MCF 10A (cell line): ENCODE data around the gene SLC44A4. TPM values are rescaled to one million over a fixed set of nuclear protein-coding genes. Genes with fewer than 3 reads are reported as not detected.
A peak's percentile ranks its signal among the peaks of the same experiment; 100 is the strongest.

Source experiments
- BruUV-seq: library from RNA; stranded (reverse); fragments of 400-500 nt; replicated peaks from 2 replicates; lab custom pipeline; 2021; lab: Mats Ljungman, UMichigan
- CTCF ChIA-PET: fragments of 300-600 bp; sonication (Branson Sonifier 250); formaldehyde crosslinking; extraction: SDS; loops from one replicate; lab custom pipeline; 2021; ENCODE audit warnings: antibody characterized with exemption, inconsistent platforms; lab: Yijun Ruan, JAX
- POLR2A ChIA-PET: fragments of 300-600, 350-650 bp; sonication (Branson Sonifier 250); formaldehyde crosslinking; extraction: SDS; loops from one replicate; lab custom pipeline; 2020; ENCODE audit warnings: antibody characterized with exemption, inconsistent platforms; lab: Yijun Ruan, JAX
- DNase-seq: peaks from one replicate; pipeline ENCODE4 v3.0.0-alpha.2; 2018; ENCODE audit not compliant: unreplicated experiment
- H3K27ac Mint-ChIP-seq: one replicate; pipeline ENCODE4 v1.8.0; 2022; ENCODE audit warnings: mild to moderate bottlenecking, low read depth, mixed read lengths; ENCODE audit not compliant: unreplicated experiment
- H3K27me3 Mint-ChIP-seq: one replicate; pipeline ENCODE4 v1.8.0; 2022; ENCODE audit warnings: mixed read lengths; ENCODE audit not compliant: insufficient read depth, unreplicated experiment
- H3K36me3 Mint-ChIP-seq: one replicate; pipeline ENCODE4 v1.8.0; 2022; ENCODE audit warnings: mild to moderate bottlenecking, moderate library complexity, mixed read lengths; ENCODE audit not compliant: insufficient read depth, unreplicated experiment
- H3K4me1 Mint-ChIP-seq: one replicate; pipeline ENCODE4 v1.8.0; 2022; ENCODE audit warnings: mixed read lengths; ENCODE audit not compliant: insufficient read depth, unreplicated experiment
- H3K4me3 Mint-ChIP-seq: one replicate; pipeline ENCODE4 v1.8.0; 2022; ENCODE audit warnings: mild to moderate bottlenecking, moderate library complexity, mixed read lengths; ENCODE audit not compliant: unreplicated experiment
- H3K9me3 Mint-ChIP-seq: one replicate; pipeline ENCODE4 v1.8.0; 2022; ENCODE audit warnings: mixed read lengths; ENCODE audit not compliant: unreplicated experiment
- CTCF ChIP-seq: fragments of 200-600 bp; IDR thresholded peaks from one replicate; pipeline ENCODE4 v1.8.0; 2022; ENCODE audit warnings: antibody characterized with exemption, mild to moderate bottlenecking; ENCODE audit not compliant: unreplicated experiment
- intact Hi-C: fragments of 100-400 bp; cut with micrococcal nuclease; formaldehyde crosslinking; loops from 2 replicates; pipeline ENCODE4 v1.14.1; 2022
- total RNA-seq: library from RNA; stranded (reverse); gene quantifications from 2 replicates; pipeline ENCODE4 v1.2.3, GENCODE V29; 2022

Gene SLC44A4
- total RNA-seq, 1 experiment from 2014 or later: not detected

DNA sequence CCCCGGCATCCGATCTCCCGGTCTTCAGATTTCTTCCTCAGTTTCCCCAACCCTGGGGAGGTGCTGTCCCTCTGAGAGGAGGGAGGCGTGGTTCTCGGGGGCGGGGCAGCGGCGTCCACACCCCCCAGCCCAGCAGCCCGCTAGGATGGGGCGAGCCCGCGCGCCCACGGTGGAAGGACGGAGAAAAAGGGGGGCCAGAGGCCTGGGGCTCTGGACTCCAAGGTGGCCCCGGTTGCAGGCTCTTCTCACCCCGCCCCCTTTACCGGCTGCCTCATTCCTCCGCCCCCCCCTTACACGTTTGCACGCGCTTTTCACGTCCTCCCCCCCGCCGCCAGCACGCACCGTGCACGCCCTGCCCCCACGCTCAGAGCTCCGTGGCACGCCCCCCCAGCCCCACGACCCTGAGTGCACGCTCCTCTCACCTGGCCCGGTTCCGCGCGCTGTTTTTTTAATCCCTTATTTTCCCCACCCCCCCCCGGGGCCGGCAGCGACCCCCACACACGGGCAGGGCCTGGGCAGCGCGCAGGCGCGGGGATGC, 22.7 kb upstream of the SLC44A4 start:
- ChIA-PET CTCF (no interaction called here), POLR2A (interaction anchor here (1.2 to 2.2 kb wide), 7 partner anchors 21 to 198 kb away, joined by 3 to 9 read pairs (median 5); partner anchors contain the start of genes ABHD16A, DXO and LSM2)
- BruUV-seq: no TSS peak
- intact Hi-C loops: no loop called here
- H3K4me3 Mint-ChIP-seq: peak overlapping the region; percentile 67
- no peak for TF ChIP-seq CTCF
- H3K9me3 Mint-ChIP-seq: no peaks in the 10 kb centered on the region
- peak overlapping the region; percentile 33 for H3K27ac Mint-ChIP-seq
- peak; percentile 33 for DNase-seq
- peaks cover 15% of the 10 kb centered on the region for H3K36me3 Mint-ChIP-seq
- H3K4me1 Mint-ChIP-seq: peaks cover 24% of the 10 kb centered on the region
- no peaks in the 10 kb centered on the region for H3K27me3 Mint-ChIP-seq

DNA sequence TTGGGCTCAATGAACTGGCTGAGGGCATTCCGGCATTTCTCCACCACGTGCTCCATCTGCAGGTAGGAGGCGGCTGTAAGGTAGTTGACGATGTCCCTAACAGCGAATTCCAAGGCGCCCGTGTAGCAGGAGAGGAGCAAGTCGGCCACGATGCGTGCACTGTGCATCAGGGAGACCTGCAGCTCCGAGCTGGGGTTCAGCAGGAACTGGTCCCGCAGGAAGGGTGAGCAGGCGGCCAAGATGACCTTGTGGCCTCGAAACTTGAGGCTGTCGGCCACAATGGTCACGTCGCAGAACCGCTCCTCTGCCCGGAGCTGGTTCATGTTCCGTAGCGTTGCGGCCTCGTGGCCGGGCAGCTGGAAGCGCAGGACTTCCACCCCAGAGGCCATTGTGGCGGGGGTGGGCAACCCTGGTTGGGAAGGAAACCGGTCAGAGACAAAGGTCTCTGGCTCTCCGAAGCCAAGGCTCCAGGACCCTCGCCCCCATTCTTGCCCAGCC, 22.2 kb upstream of the SLC44A4 start:
- no peaks in the 10 kb centered on the region for H3K9me3 Mint-ChIP-seq
- no peak for TF ChIP-seq CTCF
- ChIA-PET CTCF (interaction anchor here (0.6 kb wide), 1 partner anchor 95 kb away, joined by 3 read pairs; no protein-coding TSS in a partner anchor), POLR2A (interaction anchor here (0.6 to 2.2 kb wide), 6 partner anchors 16 to 198 kb away, joined by 3 to 7 read pairs (median 4); partner anchors contain the start of genes ABHD16A and LSM2)
- H3K36me3 Mint-ChIP-seq: peaks cover 18% of the 10 kb centered on the region
- peaks cover 26% of the 10 kb centered on the region for H3K4me1 Mint-ChIP-seq
- no peak for DNase-seq
- H3K27me3 Mint-ChIP-seq: no peaks in the 10 kb centered on the region
- no peak overlapping the region for H3K27ac Mint-ChIP-seq
- H3K4me3 Mint-ChIP-seq: peak overlapping the region; percentile 67
- BruUV-seq: no TSS peak
- intact Hi-C loops: no loop called here

DNA sequence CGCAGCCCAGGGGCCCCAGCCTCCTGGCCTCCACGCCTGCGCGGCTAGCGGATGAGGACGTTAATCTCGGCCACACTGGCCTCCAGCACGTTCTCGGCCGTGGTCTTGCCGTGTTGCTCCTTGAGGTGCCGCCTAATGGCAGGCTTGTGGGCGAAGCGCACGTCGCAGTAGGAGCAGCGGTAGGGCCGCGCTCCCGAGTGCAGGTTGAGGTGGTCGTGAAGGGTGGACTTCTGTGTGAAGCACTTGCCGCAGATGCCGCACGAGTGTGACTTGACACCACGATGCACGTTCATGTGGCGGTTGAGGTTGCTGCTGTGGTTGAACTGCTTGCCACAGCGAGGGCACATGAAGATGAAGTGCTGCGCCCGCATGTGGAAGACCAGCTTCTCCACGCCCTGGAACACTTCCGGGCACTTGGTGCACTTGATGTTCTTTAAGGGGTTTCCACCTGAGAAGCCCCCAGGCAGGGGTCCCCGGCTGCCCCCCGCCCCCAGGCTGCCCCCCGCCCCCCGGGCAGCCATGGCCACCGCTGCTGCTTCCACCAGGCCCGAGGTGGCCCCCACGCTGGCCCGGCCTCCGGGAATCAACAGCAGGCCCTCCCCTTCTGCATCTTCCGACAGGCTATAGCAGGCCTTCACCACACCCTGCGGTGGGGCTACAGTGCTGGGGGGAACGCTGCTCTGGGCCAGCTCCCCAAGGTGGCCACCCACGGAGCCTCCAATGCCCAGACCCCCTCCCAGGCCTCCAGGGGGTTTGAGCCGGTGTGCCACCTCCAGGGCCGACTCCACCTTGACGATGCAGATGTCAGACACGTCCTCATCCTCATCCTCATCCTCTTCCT, 21.3 kb upstream of the SLC44A4 start:
- Mint-ChIP-seq H3K9me3 (no peaks in the 10 kb centered on the region), H3K36me3 (peaks cover 26% of the 10 kb centered on the region), H3K4me3 (peak overlapping the region; percentile 93), H3K4me1 (peaks cover 31% of the 10 kb centered on the region), H3K27me3 (no peaks in the 10 kb centered on the region), H3K27ac (no peak overlapping the region)
- no peak for TF ChIP-seq CTCF
- BruUV-seq: no TSS peak
- ChIA-PET CTCF (interaction anchor here (0.6 to 0.8 kb wide), 2 partner anchors 93 to 362 kb away, joined by 3 read pairs; partner anchors contain the start of gene LSM2), POLR2A (interaction anchor here (0.6 to 3.1 kb wide), 5 partner anchors 15 to 93 kb away, joined by 3 to 41 read pairs (median 3); partner anchors contain the start of genes LSM2, NELFE and SKIC2)
- intact Hi-C loops: no loop called here
- DNase-seq: no peak

- Mint-ChIP-seq H3K4me3 (peak overlapping the region; percentile 93), H3K27ac (no peak overlapping the region), H3K36me3 (peaks cover 35% of the 10 kb centered on the region), H3K4me1 (peaks cover 31% of the 10 kb centered on the region), H3K27me3 (no peaks in the 10 kb centered on the region), H3K9me3 (no peaks in the 10 kb centered on the region)
- ChIA-PET POLR2A (interaction anchor here (0.9 to 3.1 kb wide), 6 partner anchors 46 to 1372 kb away, joined by 3 to 41 read pairs (median 18); partner anchors contain the start of genes BAG6, CFB, LSM2 and NELFE), CTCF (interaction anchor here (0.8 to 1.9 kb wide), 2 partner anchors 53 to 361 kb away, joined by 3 to 28 read pairs; no protein-coding TSS in a partner anchor)
- intact Hi-C loops: no loop called here
- no peak for DNase-seq
- no TSS peak for BruUV-seq
- no peak for TF ChIP-seq CTCF
These were observed 20.4 kb upstream of the SLC44A4 start for GRCh38 chr6:31899215-31899614.
